ENCODE results near the gene IGFBP5.
A peak's percentile ranks its signal among the peaks of the same experiment; 100 is the strongest.

Gene IGFBP5

GRCh38 chr2:216695401-216695821 is at the start of gene IGFBP5:
IGFBP5 (minus strand) TSS chr2:216695549; CDS start chr2:216694775, 774 bp downstream.
- no peak for DNase-seq (ENCODE audit: low spot score)

- DNase-seq (ENCODE audit: low spot score), result no peak
Measured at GRCh38 chr2:216743781-216744180, 48.4 kb upstream of the IGFBP5 start.

GRCh38 chr2:216742411-216742810 is 47.1 kb upstream of the IGFBP5 start:
- no peak for DNase-seq (ENCODE audit: low spot score)

- no peak for DNase-seq (ENCODE audit: low spot score)
Measured at GRCh38 chr2:216741223-216741593, 45.9 kb upstream of the IGFBP5 start.

GRCh38 chr2:216740557-216741222 is 45.3 kb upstream of the IGFBP5 start:
- DNase-seq (ENCODE audit: low spot score), result no peak

- DNase-seq (ENCODE audit: low spot score), result no peak
Measured at GRCh38 chr2:216739035-216739434, 43.7 kb upstream of the IGFBP5 start.

- DNase-seq (ENCODE audit: low spot score), result no peak
Measured at GRCh38 chr2:216737676-216738075, 42.3 kb upstream of the IGFBP5 start.

- no peak for DNase-seq (ENCODE audit: low spot score)
Measured at GRCh38 chr2:216736326-216736725, 41.0 kb upstream of the IGFBP5 start.

- DNase-seq (ENCODE audit: low spot score), result no peak
Measured at GRCh38 chr2:216735668-216736067, 40.3 kb upstream of the IGFBP5 start.

GRCh38 chr2:216735086-216735485 is 39.7 kb upstream of the IGFBP5 start:
- DNase-seq (ENCODE audit: low spot score), result peak; percentile 49

- no peak for DNase-seq (ENCODE audit: low spot score)
Measured at GRCh38 chr2:216733046-216733445, 37.7 kb upstream of the IGFBP5 start.

GRCh38 chr2:216732334-216732733 is 37.0 kb upstream of the IGFBP5 start:
- no peak for DNase-seq (ENCODE audit: low spot score)

- no peak for DNase-seq (ENCODE audit: low spot score)
Measured at GRCh38 chr2:216731465-216731864, 36.1 kb upstream of the IGFBP5 start.

- DNase-seq (ENCODE audit: low spot score), result no peak
Measured at GRCh38 chr2:216730871-216731270, 35.5 kb upstream of the IGFBP5 start.

- no peak for DNase-seq (ENCODE audit: low spot score)
Measured at GRCh38 chr2:216727346-216728122, 32.2 kb upstream of the IGFBP5 start.

GRCh38 chr2:216724190-216724589 is 28.8 kb upstream of the IGFBP5 start:
- DNase-seq (ENCODE audit: low spot score), result no peak

- DNase-seq (ENCODE audit: low spot score), result no peak
Measured at GRCh38 chr2:216721141-216721540, 25.8 kb upstream of the IGFBP5 start.

GRCh38 chr2:216720722-216721121 is 25.4 kb upstream of the IGFBP5 start:
- DNase-seq (ENCODE audit: low spot score), result no peak

- no peak for DNase-seq (ENCODE audit: low spot score)
Measured at GRCh38 chr2:216717907-216718615, 22.7 kb upstream of the IGFBP5 start.

- DNase-seq (ENCODE audit: low spot score), result peak; percentile 28
Measured at GRCh38 chr2:216717491-216717901, 22.1 kb upstream of the IGFBP5 start.

- no peak for DNase-seq (ENCODE audit: low spot score)
Measured at GRCh38 chr2:216716109-216716508, 20.8 kb upstream of the IGFBP5 start.

GRCh38 chr2:216715402-216715974 is 20.1 kb upstream of the IGFBP5 start:
- DNase-seq (ENCODE audit: low spot score), result no peak

GRCh38 chr2:216714376-216714775 is 19.0 kb upstream of the IGFBP5 start:
- DNase-seq (ENCODE audit: low spot score), result peak; percentile 27

All from AG08395 (cell line).